ENCODE data around the gene APEH. TPM values are rescaled to one million over a fixed set of nuclear protein-coding genes. Genes with fewer than 3 reads are reported as not detected.

Gene APEH
- total and polyA plus RNA-seq, 2 donors (not counting 1 experiment from before 2014, with no cell fraction given) = 79.4 to 96.2 TPM

GRCh38 chr3:49711489-49711888 is 37.3 kb downstream of the APEH start:
- H3K27ac ChIP-seq (ENCODE audit: low read length in 2 of 2) = no peak overlapping the region
- no peak overlapping the region for H3K4me3 Mint-ChIP-seq
- POLR2A ChIA-PET = interaction anchor here (0.6 kb wide), 1 partner anchor 524 kb away, joined by 3 read pairs; the partner anchor contains the start of gene GNAI2
- no peak for DNase-seq
- no peak for TF ChIP-seq CTCF (IDR thresholded peaks at IDR 0.05)
- no peak for TF ChIP-seq EZH2 (IDR thresholded peaks at IDR 0.05; ENCODE audit: borderline replicate concordance, insufficient read depth, low read depth, low read length, poor library complexity, severe bottlenecking)
- H3K4me1 ChIP-seq (ENCODE audit: control insufficient read depth in 2 of 2, insufficient read depth in 2 of 2, low read length in 2 of 2) = peaks cover 0 to 8% of the 10 kb centered on the region in 2 donors
- H3K27me3 Mint-ChIP-seq = no peaks in the 10 kb centered on the region
- no peak overlapping the region for H3K4me2 ChIP-seq (replicated peaks; ENCODE audit: low read depth, low read length, poor library complexity, severe bottlenecking)
- H3K9me3 Mint-ChIP-seq (ENCODE audit: insufficient read depth) = no peaks in the 10 kb centered on the region
- H3K79me2 ChIP-seq (ENCODE audit: control insufficient read depth, insufficient read depth, low read length) = no peaks in the 10 kb centered on the region
- H2AFZ ChIP-seq (ENCODE audit: insufficient read depth, low read depth, low read length, poor library complexity, severe bottlenecking) = no peak overlapping the region
- intact Hi-C loops (cut with micrococcal nuclease) = no loop called here
- ATAC-seq (ENCODE audit: low read depth) = no peak
- H3K27ac Mint-ChIP-seq = no peak overlapping the region
- H3K4me1 Mint-ChIP-seq = peaks cover 3% of the 10 kb centered on the region
- WGBS (ENCODE audit: insufficient coverage) = 35% methylated on average over 5 of the region's 5 CpGs
- CTCF ChIA-PET = interaction anchor here (1.3 kb wide), 1 partner anchor 94 kb away, joined by 3 read pairs; no protein-coding TSS in a partner anchor
- no peak overlapping the region for H3K9ac ChIP-seq (ENCODE audit: low read length)
- H3K36me3 ChIP-seq (replicated peaks in 1 of 2; ENCODE audit: control extremely low read depth in 1 of 2, control insufficient read depth in 1 of 2, extremely low read depth in 1 of 2, insufficient read depth in 2 of 2, low read length in 1 of 2) = peaks cover 0 to 8% of the 10 kb centered on the region in 2 experiments
- no peaks in the 10 kb centered on the region for H4K20me1 ChIP-seq (ENCODE audit: control insufficient read depth, insufficient read depth, low read length, poor library complexity, severe bottlenecking)
- no peak overlapping the region for H3K4me3 ChIP-seq (ENCODE audit: control extremely low read depth in 1 of 5, extremely low read depth in 1 of 5, insufficient read depth in 1 of 5, low read depth in 2 of 5, low read length in 4 of 5)
- H3K27me3 ChIP-seq (replicated peaks in 1 of 4; ENCODE audit: control extremely low read depth in 1 of 4, control insufficient read depth in 3 of 4, insufficient read depth in 4 of 4, low read length in 3 of 4) = no peaks in the 10 kb centered on the region
- no peaks in the 10 kb centered on the region for H3K9me3 ChIP-seq (ENCODE audit: control extremely low read depth in 1 of 3, control insufficient read depth in 2 of 3, insufficient read depth in 1 of 3, low read length in 2 of 3)

- no peak overlapping the region for H3K9ac ChIP-seq (ENCODE audit: low read length)
- ATAC-seq (ENCODE audit: low read depth) (no peak), DNase-seq (peak; percentile 15)
- Mint-ChIP-seq H3K4me3 (no peak overlapping the region), H3K27me3 (no peaks in the 10 kb centered on the region), H3K4me1 (peaks cover 3% of the 10 kb centered on the region), H3K9me3 (ENCODE audit: insufficient read depth) (no peaks in the 10 kb centered on the region), H3K27ac (no peak overlapping the region)
- H3K27ac ChIP-seq (ENCODE audit: low read length in 2 of 2) = no peak overlapping the region
- H3K4me1 ChIP-seq (ENCODE audit: control insufficient read depth in 2 of 2, insufficient read depth in 2 of 2, low read length in 2 of 2) = peaks cover 0 to 8% of the 10 kb centered on the region in 2 donors
- intact Hi-C loops (cut with micrococcal nuclease) = no loop called here
- no peaks in the 10 kb centered on the region for H3K9me3 ChIP-seq (ENCODE audit: control extremely low read depth in 1 of 3, control insufficient read depth in 2 of 3, insufficient read depth in 1 of 3, low read length in 2 of 3)
- peaks cover 0 to 5% of the 10 kb centered on the region in 2 experiments for H3K36me3 ChIP-seq (replicated peaks in 1 of 2; ENCODE audit: control extremely low read depth in 1 of 2, control insufficient read depth in 1 of 2, extremely low read depth in 1 of 2, insufficient read depth in 2 of 2, low read length in 1 of 2)
- ChIA-PET POLR2A (no interaction called here), CTCF (no interaction called here)
- no peaks in the 10 kb centered on the region for H3K79me2 ChIP-seq (ENCODE audit: control insufficient read depth, insufficient read depth, low read length)
- no peak overlapping the region for H3K4me3 ChIP-seq (ENCODE audit: control extremely low read depth in 1 of 5, extremely low read depth in 1 of 5, insufficient read depth in 1 of 5, low read depth in 2 of 5, low read length in 4 of 5)
- no peak overlapping the region for H2AFZ ChIP-seq (ENCODE audit: insufficient read depth, low read depth, low read length, poor library complexity, severe bottlenecking)
- H4K20me1 ChIP-seq (ENCODE audit: control insufficient read depth, insufficient read depth, low read length, poor library complexity, severe bottlenecking) = no peaks in the 10 kb centered on the region
- 98% methylated on average over 10 of the region's 11 CpGs for WGBS (ENCODE audit: insufficient coverage)
- TF ChIP-seq CTCF (IDR thresholded peaks at IDR 0.05) = no peak
- no peak for TF ChIP-seq EZH2 (IDR thresholded peaks at IDR 0.05; ENCODE audit: borderline replicate concordance, insufficient read depth, low read depth, low read length, poor library complexity, severe bottlenecking)
- H3K27me3 ChIP-seq (replicated peaks in 1 of 4; ENCODE audit: control extremely low read depth in 1 of 4, control insufficient read depth in 3 of 4, insufficient read depth in 4 of 4, low read length in 3 of 4) = no peaks in the 10 kb centered on the region
- no peak overlapping the region for H3K4me2 ChIP-seq (replicated peaks; ENCODE audit: low read depth, low read length, poor library complexity, severe bottlenecking)
Measured at GRCh38 chr3:49712166-49712565, 38.0 kb downstream of the APEH start.

Data from B cell (primary cell).